PC-9 (cell line): ENCODE data around the gene TWSG1. TPM values are rescaled to one million over a fixed set of nuclear protein-coding genes. Genes with fewer than 3 reads are reported as not detected.

ENCODE experiments used
- BruUV-seq: library from RNA; stranded (reverse); fragments of 400-500 nt; replicated peaks from 2 replicates; lab custom pipeline; 2021; lab: Mats Ljungman, UMichigan
- CTCF ChIA-PET: fragments of 300-600 bp; sonication (Branson Sonifier 250); formaldehyde crosslinking; loops from one replicate; lab custom pipeline; 2022; ENCODE audit warnings: antibody characterized with exemption; lab: Charles Lee
- POLR2A ChIA-PET: fragments of 300-600 bp; sonication (Branson Sonifier 250); formaldehyde crosslinking; loops from one replicate; lab custom pipeline; 2022; ENCODE audit warnings: antibody characterized with exemption; ENCODE audit not compliant: unreplicated experiment; lab: Charles Lee
- DNase-seq, 2 experiments: peaks; one replicate each; pipeline versions ENCODE4 v3.0.0 to v3.0.0-alpha.2; 2015 to 2022; ENCODE audit warnings: mixed read lengths in 1 of 2
- H2AFZ ChIP-seq: fragments of 200-600 bp; sonication (generic); 2 replicates; pipeline ENCODE4 v1.8.1; 2017; ENCODE audit warnings: antibody characterized with exemption
- H3F3A ChIP-seq: fragments of 200-600 bp; sonication (generic); 2 replicates; pipeline ENCODE4 v1.8.1; 2017; ENCODE audit warnings: antibody characterized with exemption, mild to moderate bottlenecking, low read depth; ENCODE audit not compliant: insufficient read depth
- H3K27ac ChIP-seq: fragments of 200-600 bp; sonication (generic); 2 replicates; pipeline ENCODE4 v1.6.1; 2016; ENCODE audit warnings: mixed run types
- H3K27me3 ChIP-seq: fragments of 200-600 bp; sonication (generic); 2 replicates; pipeline ENCODE4 v1.6.1; 2016; ENCODE audit warnings: low read depth, mixed run types; ENCODE audit not compliant: insufficient read depth
- H3K36me3 ChIP-seq: fragments of 200-600 bp; sonication (generic); 2 replicates; pipeline ENCODE4 v1.6.1; 2016; ENCODE audit warnings: low read depth, mixed run types
- H3K4me1 ChIP-seq: fragments of 200-600 bp; sonication (generic); replicated peaks from 2 replicates; pipeline ENCODE4 v1.6.1; 2016; ENCODE audit warnings: mixed run types; ENCODE audit not compliant: insufficient read depth
- H3K4me2 ChIP-seq: fragments of 200-600 bp; sonication (generic); 2 replicates; pipeline ENCODE4 v1.6.1; 2017; ENCODE audit warnings: mixed run types
- H3K4me3 ChIP-seq: fragments of 200-600 bp; sonication (generic); 2 replicates; pipeline ENCODE4 v1.6.1; 2016; ENCODE audit warnings: mixed run types
- H3K79me2 ChIP-seq: fragments of 200-600 bp; sonication (generic); 2 replicates; pipeline ENCODE4 v1.6.1; 2017; ENCODE audit warnings: low read depth, mixed run types
- H3K9me2 ChIP-seq: fragments of 200-600 bp; sonication (generic); 2 replicates; pipeline ENCODE4 v1.8.1; 2017; ENCODE audit warnings: mild to moderate bottlenecking; ENCODE audit not compliant: insufficient read depth
- H3K9me3 ChIP-seq: fragments of 200-600 bp; sonication (generic); 2 replicates; pipeline ENCODE4 v1.8.1; 2016; ENCODE audit warnings: low read depth; ENCODE audit not compliant: insufficient read depth
- H4K20me1 ChIP-seq: fragments of 200-600 bp; sonication (generic); 2 replicates; pipeline ENCODE4 v1.8.1; 2017; ENCODE audit not compliant: insufficient read depth
- EZH2 ChIP-seq: fragments of 200-600 bp; sonication (generic); IDR thresholded peaks from 2 replicates; pipeline ENCODE4 v1.8.0; 2017; ENCODE audit warnings: antibody characterized with exemption, low read depth
- intact Hi-C: fragments of 100-400 bp; cut with micrococcal nuclease; formaldehyde crosslinking; loops from one replicate; pipeline ENCODE4 v1.10.0; 2022; ENCODE audit not compliant: unreplicated experiment
- total RNA-seq: library from RNA; stranded (reverse); gene quantifications from 2 replicates; pipeline ENCODE4 v1.2.3, GENCODE V29; 2021
- TF ChIP-seq, protein P1 (sequence below): fragments of 200-600 bp; sonication (generic); conservative IDR thresholded peaks from 2 replicates; pipeline ENCODE4 v1.6.1; 2017; ENCODE audit warnings: mixed run types, antibody characterized with exemption, mild to moderate bottlenecking, moderate library complexity

Gene TWSG1
- total RNA-seq, 1 experiment from 2014 or later: 52.1 TPM

DNA sequence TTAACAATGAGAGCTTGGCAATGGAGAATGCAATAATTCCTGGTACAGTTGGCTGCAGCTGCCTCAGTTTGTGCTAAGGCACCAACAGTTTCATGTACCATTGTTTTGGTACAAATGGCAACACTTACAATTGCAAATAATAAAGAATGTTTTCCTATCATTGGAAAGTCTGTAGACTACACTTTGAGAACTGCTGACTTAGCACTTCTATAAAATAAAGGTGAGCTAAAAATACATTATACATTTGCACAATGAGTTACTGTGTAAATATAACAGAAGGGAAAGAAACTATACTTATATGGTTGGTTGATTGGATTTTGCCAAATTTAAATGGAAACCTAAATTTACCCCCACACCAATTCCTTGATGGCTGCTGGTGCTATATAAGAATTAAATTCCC is 44.9 kb upstream of the TWSG1 start:
- no peaks in the 10 kb centered on the region for H3K9me2 ChIP-seq
- ChIA-PET POLR2A (no interaction called here), CTCF (no interaction called here)
- no peaks in the 10 kb centered on the region for H3K36me3 ChIP-seq
- H3K4me1 ChIP-seq: no peaks in the 10 kb centered on the region
- intact Hi-C loops: no loop called here
- no peaks in the 10 kb centered on the region for H3K27me3 ChIP-seq
- BruUV-seq: no TSS peak
- no peaks in the 10 kb centered on the region for H3K79me2 ChIP-seq
- H3K27ac ChIP-seq: no peak overlapping the region
- DNase-seq: no peak
- no peaks in the 10 kb centered on the region for H3F3A ChIP-seq
- H3K4me2 ChIP-seq: no peak overlapping the region
- TF ChIP-seq, protein P1, sequence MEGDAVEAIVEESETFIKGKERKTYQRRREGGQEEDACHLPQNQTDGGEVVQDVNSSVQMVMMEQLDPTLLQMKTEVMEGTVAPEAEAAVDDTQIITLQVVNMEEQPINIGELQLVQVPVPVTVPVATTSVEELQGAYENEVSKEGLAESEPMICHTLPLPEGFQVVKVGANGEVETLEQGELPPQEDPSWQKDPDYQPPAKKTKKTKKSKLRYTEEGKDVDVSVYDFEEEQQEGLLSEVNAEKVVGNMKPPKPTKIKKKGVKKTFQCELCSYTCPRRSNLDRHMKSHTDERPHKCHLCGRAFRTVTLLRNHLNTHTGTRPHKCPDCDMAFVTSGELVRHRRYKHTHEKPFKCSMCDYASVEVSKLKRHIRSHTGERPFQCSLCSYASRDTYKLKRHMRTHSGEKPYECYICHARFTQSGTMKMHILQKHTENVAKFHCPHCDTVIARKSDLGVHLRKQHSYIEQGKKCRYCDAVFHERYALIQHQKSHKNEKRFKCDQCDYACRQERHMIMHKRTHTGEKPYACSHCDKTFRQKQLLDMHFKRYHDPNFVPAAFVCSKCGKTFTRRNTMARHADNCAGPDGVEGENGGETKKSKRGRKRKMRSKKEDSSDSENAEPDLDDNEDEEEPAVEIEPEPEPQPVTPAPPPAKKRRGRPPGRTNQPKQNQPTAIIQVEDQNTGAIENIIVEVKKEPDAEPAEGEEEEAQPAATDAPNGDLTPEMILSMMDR: no peak
- TF ChIP-seq EZH2: no peak
- no peak overlapping the region for H2AFZ ChIP-seq
- no peak overlapping the region for H3K4me3 ChIP-seq
- H3K9me3 ChIP-seq: no peaks in the 10 kb centered on the region; the same call in 1 of the 2 replicates
- H4K20me1 ChIP-seq: no peaks in the 10 kb centered on the region

DNA sequence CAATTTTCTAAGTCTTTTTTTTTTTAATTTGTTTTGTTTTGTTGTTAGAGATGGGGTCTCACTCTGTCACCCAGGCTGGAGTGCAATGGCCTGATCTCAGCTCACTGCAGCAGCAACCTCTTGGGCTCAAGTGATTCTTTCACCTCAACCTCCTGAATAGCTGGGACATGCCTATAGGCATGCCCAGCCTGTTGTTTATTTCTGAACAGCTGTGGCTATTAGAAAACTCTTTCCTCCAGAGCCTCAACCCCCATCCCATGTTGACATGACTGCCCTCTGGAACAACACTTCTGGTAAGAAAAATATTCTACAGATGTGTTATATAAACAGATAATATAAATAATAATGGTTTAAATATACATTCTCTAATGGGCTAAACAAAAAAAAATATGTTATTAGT is 44.4 kb upstream of the TWSG1 start:
- Histone ChIP-seq H3K36me3 (no peaks in the 10 kb centered on the region), H3F3A (no peaks in the 10 kb centered on the region), H3K4me1 (no peaks in the 10 kb centered on the region), H4K20me1 (no peaks in the 10 kb centered on the region), H3K27ac (no peak overlapping the region), H3K79me2 (no peaks in the 10 kb centered on the region), H2AFZ (no peak overlapping the region), H3K27me3 (no peaks in the 10 kb centered on the region), H3K9me2 (no peaks in the 10 kb centered on the region), H3K4me2 (no peak overlapping the region), H3K9me3 (no peaks in the 10 kb centered on the region; the same call in 1 of the 2 replicates), H3K4me3 (no peak overlapping the region)
- no peak for DNase-seq
- ChIA-PET POLR2A (no interaction called here), CTCF (no interaction called here)
- BruUV-seq: no TSS peak
- intact Hi-C loops: no loop called here
- TF ChIP-seq EZH2: no peak
- TF ChIP-seq, protein P1: no peak

DNA sequence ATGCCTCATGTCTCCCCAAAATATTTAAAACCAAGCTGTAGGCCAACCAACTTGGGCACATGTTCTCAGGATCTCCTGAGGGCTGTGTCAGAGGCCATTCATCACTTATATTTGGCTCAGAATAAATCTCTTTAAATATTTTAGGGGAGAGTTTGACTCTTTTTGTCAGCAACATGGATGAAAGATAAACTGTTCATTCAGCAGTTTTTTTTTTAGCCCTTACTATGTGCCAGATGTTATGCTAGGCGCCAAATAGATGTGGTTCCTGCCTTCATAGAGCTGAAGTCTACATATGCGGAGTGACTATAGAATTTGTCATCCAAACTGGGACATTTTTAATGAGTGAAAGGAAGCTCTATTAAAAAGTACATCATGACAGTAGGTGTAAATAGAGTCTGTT is 42.5 kb upstream of the TWSG1 start:
- H4K20me1 ChIP-seq: no peaks in the 10 kb centered on the region
- H3K9me2 ChIP-seq: no peaks in the 10 kb centered on the region
- H3K4me3 ChIP-seq: no peak overlapping the region
- ChIA-PET POLR2A (no interaction called here), CTCF (interaction anchor here (0.5 kb wide), 1 partner anchor 192 kb away, joined by 3 read pairs; no protein-coding TSS in a partner anchor)
- H3K27me3 ChIP-seq: no peaks in the 10 kb centered on the region
- TF ChIP-seq, protein P1: no peak
- no peak for TF ChIP-seq EZH2
- H2AFZ ChIP-seq: no peak overlapping the region
- BruUV-seq: no TSS peak
- 0 out of 2 replicates have a peak, but pooled peaks cover 8% of the 10 kb centered on the region for H3K4me1 ChIP-seq
- intact Hi-C loops: no loop called here
- H3K36me3 ChIP-seq: no peaks in the 10 kb centered on the region
- H3K79me2 ChIP-seq: no peaks in the 10 kb centered on the region
- no peaks in the 10 kb centered on the region; the same call in 1 of the 2 replicates for H3K9me3 ChIP-seq
- no peak for DNase-seq
- H3K27ac ChIP-seq: no peak overlapping the region
- no peak overlapping the region for H3K4me2 ChIP-seq
- H3F3A ChIP-seq: no peaks in the 10 kb centered on the region
